Stimulated activated CD8-positive, alpha-beta memory T cell treated with anti-CD3 and anti-CD28 coated beads, Interleukin-12 subunit alpha, Interleukin-12 subunit beta, amount 100 ng/mL, for 24 hours (primary cell): ENCODE data around the gene ZDHHC7.
"Not testable (repeated sequence)": the region's sequence is repeated elsewhere in the genome, so short reads cannot be mapped to it uniquely, and the experiment has no call there.

Experiments used
- DNase-seq: peaks from one replicate; pipeline ENCODE4 v3.0.0-alpha.2; 2020; ENCODE audit errors: extremely low read depth

The ZDHHC7 gene, protein sequence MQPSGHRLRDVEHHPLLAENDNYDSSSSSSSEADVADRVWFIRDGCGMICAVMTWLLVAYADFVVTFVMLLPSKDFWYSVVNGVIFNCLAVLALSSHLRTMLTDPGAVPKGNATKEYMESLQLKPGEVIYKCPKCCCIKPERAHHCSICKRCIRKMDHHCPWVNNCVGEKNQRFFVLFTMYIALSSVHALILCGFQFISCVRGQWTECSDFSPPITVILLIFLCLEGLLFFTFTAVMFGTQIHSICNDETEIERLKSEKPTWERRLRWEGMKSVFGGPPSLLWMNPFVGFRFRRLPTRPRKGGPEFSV

DNA sequence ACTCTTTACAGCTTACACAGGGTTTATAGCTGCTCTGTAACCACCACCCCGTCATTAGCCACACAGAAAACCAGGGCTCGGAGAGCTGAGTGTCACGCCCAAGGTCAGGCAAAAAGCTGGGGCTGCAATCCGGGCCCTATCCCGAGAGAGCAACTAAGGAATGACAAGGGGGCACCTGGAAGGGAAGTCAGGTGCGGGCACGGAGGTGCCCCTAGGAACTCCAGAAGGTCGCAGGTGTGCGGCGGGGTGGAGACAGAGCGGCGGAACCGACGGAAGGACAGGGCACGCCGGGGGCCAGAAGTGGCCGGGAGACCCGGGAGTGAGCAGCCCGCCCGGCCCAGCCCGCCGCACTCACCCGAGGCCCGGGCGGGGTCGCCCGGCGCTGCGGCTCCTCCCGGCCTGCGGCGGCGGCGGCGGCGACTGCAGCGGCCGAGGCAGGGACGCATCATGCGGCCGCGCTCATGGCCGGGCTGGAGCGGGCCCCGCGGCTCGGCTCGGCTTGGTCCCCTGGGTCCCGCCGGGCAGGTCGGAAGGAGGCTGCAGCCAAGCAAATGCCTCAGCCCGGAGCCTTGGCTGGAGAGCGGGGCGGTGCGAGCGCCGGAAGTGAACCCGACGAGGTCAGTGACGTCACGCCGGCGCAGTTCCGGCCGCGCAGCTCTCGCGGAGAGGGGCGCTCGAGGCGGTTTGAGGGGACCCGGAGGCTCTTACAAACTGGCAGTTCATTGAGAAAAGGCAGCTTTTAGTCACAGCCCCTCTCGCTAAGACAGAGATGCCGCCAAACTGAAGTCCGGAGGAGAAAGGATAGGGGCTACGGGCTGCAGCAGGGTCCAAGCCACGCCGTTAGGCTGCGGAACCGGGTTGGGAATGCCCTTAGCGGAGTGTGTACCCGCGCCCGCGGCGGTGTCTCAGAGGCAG lies at the start of gene ZDHHC7:
Gene ZDHHC7, minus strand, starts transcription at position 605 of the 915 bp plus-strand sequence. CDS start 20,917 bp downstream, outside the sequence.
- DNase-seq = peak; percentile 62

DNA sequence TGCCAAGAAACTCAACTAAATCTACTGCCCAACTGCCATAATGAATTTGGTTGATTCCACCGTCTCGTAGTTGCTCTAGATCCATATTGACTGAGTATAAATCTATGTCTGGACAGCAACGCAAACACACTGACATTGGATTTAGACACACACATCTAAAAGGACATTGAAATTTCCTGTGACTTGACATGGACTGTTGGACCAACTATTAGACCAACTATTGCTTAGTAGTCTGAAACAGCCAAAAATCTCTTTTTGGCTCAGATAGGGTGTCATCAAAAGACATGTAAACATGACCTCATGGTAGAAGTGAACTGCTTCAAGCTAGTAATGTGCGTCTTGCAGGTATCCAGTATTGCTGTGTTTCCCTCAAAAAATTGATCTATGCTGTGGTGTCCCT lies 47.6 kb upstream of the ZDHHC7 start:
- DNase-seq = no peak

DNA sequence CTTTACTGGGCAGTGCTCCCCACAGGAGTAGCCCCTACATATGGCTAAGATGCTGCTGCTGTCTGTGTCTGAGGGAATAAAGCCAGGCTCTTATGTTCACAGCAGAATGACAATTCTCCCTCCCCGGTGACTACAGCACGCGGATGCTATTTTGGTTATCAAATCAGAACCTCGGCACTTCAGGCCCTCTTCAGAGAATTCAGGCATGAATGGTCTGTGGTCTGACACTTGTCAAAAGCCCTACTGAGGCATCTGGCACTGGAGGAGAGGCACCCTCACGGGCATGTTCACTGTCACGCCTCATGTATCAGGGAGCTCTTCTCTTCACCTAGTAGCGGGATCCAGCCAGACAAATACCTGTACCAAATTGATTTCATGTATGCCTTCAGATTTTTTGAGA lies 46.6 kb upstream of the ZDHHC7 start:
- no peak for DNase-seq

DNA sequence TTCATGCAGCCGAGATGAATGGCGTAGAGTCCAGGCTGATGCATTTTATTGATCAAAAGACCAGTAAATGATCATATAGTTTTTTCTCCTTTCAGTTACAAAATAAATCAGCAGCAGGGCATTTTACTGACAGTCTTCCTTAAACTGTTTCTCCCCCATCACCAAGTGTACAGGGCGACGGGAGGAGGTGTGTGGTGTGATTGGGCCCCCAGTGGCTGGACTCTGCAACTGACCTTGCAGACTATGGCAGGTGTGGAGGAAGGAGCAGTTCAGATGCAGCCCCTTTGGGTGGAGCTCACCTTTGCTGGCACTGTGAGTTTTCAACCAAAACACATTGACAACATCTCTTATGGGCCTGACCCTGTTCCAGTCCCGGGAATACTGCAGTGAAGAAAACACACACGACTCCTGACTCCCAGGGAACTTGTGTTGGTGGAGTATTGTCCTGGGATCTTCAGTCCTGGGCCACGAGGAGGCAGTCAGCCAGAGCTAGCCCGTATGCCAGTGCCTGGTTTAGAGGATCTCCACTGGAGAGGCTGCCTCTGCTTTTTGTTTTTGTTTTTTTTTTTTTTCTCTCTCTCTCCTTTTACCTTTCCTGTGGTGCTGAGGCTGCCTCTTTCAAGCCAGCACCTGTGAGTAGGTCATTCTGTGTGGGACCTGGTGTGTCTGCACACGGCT lies 46.0 kb upstream of the ZDHHC7 start:
- DNase-seq = no peak

DNA sequence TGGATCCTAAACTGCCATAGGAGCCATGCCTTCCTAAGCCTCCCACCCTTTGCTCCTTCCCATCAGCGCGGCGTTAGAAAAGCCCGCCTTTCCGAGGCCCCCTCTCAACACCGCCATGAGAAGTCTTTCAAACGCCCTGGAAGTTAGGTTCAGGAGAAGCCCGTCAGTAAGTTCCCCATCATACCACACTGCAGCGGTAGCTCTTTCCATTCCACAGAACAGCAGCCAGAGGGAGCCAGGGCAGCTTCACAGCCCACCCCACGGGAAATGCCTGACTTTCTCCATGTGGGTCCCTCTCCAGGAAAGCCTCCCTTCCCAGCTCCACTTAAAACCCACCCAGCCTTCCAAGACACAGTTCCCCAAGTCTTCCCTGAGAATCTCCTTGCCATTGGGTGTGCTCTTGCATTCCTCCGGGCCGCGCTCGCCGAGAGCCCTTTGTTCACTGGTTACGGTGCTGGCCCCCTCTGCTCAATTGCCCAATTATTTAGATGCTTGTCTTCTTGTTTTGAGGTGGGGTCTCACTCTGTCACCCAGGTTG lies 44.9 kb upstream of the ZDHHC7 start:
- DNase-seq = no peak

DNA sequence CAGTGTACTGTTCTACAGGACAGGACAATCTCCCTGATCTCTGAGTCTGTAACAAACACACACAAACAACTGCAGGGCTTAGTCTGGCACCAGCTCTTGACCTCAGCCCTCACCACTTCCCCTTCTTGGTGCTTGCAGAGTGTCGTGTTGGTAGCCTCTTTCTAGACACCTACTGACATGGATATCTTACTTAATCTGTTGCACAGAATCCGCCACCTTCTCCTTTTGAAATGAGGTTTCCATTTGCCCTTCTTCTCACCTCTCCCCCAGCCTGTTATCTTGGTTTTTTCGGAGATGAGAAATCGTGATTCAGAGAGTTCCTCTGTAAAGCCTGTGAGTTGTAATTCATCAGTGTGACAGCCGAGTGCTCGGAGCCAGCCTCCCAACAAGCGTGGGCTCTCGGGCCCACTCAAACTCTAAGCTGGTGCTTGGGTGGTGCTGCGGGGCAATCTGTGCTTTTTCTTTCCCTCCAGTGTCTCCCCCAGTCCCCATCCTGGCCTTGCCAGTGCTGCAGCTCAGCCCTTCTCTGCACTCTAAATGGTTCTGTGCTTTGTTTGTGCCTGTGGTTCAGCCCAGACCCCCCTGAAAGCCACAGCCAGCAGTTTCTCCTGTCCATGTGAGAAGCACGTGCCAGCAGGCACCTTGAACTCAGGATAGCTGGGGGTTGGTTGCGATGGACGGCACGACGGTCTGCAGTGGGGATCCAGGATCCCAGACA lies 44.3 kb upstream of the ZDHHC7 start:
- DNase-seq = peak; percentile 36

DNA sequence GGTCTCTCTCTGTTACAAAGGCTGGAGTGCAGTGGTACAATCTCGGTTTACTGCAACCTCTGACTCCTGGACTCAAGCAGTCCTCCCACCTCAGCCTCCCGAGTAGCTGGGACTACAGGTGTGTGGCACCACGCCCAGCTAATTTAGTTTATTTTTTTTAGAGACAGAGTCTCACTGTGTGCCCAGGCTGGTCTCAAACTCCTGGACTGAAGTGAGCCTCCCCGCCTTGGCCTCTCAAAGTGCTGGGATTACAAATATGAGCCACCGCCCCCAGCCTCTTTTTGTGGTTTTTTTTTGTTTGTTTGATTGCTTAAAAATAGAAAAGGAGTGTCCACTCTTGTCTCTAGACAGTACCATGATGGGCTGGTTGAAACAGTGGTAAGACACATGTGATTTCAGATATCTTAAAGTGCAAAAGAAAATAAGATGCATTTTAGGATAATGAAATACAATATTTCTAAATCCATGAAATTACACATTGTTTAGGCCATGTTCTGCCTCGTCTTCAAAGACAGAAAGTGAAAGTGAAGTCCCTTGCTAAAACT lies 43.7 kb upstream of the ZDHHC7 start:
- no peak for DNase-seq

DNA sequence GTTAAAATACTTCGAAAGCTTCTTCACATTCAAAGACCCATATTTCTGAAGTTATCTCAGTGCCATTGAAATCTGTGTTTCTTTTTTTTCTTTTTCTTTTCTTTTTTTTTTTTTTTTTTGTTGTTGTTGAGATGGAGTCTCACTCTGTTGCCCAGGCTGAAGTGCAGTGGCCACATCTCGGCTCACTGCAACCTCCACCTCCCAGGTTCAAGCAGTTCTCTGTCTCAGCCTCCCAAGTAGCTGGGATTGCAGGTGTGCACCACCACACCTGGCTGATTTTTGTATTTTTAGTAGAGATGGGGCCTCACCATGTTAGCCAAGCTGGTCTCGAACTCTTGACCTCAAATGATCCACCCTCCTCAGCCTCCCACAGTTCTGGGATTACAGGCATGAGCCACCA lies 43.0 kb upstream of the ZDHHC7 start:
- not testable (repeated sequence) for DNase-seq

DNA sequence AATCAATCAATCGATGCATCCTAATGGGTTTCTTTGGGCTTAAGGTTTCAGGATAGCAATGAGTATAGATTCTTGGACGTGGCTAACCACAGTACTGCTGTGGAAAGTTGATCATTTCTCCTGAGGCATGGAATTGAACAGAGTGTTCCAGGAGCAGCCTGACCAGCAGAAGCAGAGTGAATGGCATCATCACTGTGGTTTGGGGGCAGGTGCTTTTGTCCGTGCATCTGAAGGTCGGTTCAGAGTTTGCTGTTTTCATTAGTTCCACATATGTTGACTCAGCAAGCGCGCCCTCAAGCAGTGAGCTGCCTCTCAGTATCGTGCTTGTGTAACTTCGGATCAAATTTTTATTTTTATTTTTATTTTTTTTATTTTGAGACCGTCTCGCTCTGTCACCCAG lies 41.2 kb upstream of the ZDHHC7 start:
- DNase-seq = no peak

DNA sequence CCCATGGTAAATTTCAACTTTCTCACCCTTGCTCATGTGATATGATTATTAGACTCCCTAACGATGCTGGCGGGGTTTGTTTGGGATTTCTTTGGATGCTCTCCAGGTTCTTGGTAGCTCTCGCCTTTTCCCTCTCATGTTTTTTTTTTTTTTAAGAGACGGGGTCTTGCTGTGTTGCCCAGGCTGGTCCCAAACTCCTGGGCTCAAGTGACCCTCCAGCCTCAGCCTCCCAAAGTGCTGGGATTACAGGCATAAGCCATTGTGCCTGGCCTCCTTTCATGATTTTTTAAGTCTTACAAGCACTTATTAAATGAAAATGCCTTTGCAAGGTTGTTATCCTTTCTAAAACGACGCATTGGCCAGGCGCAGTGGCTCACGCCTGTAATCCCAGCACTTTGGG lies 40.3 kb upstream of the ZDHHC7 start:
- no peak for DNase-seq

DNA sequence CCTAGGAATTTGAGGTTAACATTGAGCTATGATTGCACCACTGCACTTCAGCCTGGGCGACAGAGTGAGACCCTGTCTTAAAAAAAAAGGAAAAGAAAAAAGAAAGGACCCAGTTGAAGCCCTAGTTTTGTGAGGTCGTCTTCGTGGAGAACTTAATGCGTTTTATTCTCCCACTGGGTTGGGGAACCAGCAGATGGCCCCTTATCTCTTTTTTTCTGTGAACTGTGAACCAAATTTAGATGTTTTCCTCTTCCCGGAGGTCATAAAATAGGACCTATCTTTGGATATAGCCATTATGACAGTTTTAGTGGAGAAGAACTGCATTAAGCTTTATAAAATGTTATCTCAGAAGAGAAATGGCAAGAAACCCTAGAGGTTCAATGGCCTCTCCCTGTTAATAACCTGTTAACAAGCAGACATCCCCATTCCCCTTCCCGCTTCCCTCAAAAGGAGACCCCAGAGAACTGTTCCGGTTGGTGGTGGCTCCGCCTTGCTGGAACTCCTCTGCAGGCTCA lies 39.8 kb upstream of the ZDHHC7 start:
- DNase-seq = no peak

DNA sequence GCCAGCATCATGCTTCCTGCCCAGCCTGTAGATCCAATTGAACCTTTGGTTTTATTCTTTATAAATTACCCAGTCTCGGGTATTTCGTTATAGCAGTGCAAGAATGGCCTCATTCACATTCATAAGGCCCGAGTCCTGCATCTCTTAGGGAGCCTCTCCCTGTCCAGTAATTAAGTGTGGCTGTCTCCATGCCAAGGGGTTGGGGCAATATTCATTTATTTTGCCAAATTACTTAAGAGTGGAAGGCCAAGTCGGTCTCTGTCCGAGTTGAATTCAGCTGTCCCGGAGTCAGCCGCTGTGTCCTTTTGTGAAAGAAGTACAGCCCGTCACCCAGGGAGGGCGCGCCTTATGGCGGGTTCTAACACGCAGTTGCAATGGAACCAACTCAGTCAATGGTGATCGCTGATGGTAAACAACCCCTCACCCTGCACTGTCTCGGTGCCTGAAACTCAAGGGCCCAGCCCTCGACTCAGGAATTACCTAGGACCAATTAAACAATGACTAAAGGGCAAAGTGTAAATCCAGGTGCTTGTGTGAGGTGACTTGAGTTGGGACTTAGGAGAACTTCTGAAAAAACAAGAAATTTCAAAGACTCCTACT lies 38.5 kb upstream of the ZDHHC7 start:
- no peak for DNase-seq

DNA sequence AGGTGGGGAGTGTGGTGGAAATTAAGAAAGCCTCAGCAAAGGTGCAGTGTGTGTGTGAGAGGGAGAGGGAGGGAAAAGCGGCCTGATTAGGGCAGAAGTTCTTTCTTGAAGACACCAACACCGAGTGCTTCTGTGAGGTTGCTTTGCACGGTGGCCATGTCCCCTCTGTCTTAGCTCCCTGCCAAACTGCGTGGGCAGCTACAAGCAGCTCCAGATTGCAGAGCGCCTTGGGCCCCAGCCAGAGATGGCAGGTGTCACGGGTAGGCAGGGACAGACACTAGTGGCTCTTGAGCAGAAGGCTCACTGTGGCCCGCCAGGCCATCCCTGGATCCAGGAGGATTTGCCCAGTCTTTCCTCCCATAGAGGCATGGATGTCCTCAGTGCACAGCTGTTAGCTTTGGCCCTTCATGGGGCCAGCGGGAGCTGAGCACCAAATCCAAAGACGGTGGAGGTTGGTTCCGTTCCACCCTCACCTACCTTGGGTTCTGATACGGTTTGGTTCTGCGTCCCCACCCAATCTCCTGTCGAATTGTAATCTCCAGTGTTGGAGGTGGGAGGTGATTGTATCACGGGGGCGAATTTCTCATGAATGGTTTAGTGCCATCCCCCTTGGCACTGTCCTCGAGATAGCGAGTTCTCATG lies 37.7 kb upstream of the ZDHHC7 start:
- no peak for DNase-seq

DNA sequence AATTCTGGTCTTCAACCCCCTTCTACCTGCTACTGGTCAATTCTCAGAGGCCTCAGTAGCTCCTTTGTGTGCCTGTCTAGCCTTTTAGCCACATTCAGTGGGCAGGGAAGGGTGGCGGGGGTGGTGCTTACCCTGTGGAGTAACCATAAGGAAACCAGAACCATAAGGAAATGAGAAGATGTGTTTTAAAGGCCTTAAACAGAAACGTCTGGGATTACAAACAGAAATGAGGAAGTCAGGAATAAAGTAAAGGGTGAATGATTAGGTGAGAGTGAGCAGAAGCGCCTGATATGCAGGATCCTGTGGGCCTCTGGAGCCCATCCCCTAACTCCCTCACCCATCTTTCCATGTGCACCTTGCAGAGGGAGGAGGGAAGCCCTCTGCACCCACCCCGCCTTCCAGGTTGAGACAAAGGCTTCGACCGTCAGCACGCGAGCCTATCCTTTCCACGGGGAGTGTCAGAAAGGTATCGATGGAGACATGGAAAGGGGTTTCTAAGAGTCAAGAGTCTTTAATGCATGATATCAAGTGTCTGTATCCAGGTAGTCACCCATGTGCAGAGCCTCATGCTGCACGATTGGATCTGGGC lies 36.6 kb upstream of the ZDHHC7 start:
- no peak for DNase-seq

DNA sequence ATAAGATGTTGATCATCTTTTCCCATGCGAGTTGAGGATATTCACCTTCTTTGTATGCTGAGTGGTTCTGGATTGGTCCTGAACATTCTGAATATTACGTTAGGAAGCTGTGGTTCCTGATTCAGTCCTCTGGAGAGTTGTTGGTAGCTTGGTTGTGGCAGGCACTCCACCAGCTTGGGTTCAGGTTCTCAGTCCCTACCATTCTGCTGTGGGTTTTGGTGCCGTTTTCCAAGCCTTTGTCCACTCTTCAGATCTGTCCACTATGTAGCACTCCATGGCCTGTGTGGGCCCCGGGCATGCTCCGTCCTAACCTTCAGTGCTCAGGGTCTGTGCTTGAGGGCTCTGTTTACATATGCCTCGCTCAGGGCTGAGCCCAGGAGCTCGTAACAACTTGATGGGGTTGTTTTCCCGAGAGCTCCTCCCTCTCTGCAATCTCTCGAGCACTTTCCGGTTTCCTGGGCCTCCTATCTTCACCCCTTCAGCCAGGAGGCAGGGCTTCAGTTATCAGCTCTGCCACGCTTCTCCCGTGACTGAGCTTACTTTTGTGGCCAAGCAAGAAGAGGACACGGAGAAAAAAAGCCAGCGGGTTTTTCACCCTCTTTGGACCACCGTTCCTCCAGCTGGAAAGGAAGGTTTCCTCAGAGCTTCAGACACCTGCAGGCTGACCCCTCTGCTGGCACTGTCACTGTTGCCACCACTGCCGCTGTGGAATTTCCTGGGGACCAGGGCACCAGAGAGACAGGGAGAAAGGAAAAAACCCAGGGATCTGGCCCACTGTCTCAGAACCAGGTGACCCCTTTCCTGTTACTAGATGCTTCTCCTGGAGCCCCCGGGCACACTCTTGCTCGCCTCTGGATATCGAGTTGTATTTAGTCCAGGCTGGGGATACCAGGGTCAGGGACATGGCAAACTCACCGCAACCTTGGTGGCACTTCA lies 35.9 kb upstream of the ZDHHC7 start:
- DNase-seq = no peak

DNA sequence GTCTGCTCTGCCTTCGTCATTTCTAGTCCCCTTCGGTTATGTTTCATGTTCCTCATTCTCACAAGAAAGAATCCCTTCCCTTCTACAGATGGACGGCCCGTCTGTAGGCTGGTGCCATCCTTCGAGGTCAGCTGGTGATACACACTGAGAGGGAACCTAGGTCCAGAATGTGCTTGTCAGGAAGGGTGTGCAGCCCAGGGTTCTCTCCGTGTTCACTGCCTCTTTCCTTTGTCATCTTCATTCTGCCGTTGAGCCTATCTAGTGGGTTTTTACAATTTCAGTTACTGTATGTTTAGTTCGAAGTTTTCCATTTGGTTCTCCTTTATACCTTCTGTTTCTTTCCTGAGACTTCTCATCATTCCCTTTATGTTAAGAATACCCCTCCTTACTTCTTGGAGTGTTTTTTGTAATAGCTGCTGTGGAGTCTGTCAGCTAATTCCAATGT lies 35.2 kb upstream of the ZDHHC7 start:
- no peak for DNase-seq

DNA sequence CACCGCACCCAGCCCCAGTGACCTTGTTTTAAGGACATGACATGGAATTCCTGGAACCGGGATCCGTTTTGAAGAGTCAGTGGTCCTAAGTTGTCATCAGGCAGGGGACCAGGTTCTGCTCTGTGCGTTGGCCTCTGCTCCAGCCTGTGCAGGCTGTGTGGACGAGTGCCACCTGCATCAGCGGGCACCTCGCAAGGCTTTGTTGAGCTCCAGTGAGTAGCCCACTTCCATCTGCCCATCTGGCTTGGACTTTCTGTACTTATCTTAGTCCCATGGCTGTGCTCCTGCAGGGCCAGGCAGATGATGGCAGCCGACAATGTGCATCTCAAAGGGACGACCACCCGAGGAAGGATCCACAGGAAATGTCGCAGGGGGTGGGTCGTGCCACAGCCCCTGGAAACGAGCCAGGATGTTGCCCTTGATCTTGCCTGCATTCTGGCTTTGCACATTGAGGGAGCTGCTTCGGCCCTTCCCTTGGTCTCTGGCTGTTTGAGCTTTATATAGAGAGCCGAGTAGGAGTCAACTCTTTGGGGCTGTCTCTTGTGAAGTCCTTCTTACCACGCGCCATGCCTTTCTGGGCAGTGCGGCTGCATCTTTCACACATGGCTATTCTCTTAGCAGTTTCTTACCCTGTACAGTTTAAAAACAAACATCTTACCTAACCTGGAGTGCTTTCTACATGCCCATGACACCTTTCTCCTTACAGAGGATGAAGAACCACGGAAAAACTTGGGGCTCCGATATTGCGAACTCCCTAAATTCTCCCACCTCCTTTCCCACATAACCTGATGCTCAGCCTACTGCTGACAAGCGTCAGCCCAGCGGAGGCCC lies 34.5 kb upstream of the ZDHHC7 start:
- no peak for DNase-seq

DNA sequence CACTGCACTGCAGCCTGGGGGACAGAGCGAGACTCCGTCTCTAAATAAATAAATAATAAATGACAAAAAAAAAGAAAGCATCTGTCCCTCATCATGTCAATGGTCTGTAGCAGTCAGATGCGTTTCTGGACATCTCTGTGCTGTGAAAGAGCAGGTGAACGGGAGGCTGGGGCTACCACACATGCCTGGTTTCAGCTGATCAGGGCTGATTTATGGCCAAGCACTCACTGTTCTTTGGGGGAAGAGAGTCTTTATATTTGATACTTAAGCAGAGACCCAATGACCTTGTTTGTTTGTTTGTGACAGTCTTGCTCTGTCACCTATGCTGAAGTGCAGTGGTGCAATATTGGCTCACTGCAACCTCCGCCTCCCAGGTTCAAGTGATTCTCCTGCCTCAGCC lies 33.7 kb upstream of the ZDHHC7 start:
- no peak for DNase-seq
